ENCODE measurements around the gene CFAP100.
A peak's percentile ranks its signal among the peaks of the same experiment; 100 is the strongest.

Gene CFAP100

DNA sequence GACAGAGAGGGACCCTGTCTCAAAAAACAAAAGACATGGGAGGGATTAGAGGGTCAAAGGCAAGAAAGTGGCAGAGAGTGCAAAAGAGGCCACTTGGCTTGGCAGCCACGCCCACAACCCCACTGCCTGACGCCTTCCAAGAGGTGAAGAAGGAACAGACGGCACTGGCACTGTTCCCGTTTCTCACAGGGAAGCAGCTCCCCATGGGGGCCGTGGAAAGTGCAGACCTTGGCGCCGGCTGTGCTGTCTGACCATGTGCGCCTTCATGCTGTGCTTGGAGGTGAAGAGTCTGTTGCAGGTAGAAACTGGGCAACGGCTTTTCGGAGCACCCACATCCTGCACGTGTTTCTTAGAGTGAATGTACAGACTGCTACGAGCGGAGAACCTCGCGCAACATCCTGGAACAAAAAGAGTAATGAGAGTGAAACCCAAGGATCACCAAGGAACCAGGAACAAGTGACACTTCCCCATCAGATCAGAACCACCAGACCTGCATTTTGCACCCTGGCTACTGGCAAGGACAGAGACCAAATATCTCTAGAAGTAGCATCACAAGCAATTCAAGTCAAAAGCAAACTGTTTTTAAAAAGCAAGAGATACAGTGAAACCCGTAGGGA is 71.3 kb downstream of the CFAP100 start:
- no peak for DNase-seq

GRCh38 chr3:126466886-126467610 is 72.3 kb downstream of the CFAP100 start:
- DNase-seq, result no peak

- DNase-seq, result no peak
Measured at GRCh38 chr3:126467611-126467955, 72.9 kb downstream of the CFAP100 start.

DNA sequence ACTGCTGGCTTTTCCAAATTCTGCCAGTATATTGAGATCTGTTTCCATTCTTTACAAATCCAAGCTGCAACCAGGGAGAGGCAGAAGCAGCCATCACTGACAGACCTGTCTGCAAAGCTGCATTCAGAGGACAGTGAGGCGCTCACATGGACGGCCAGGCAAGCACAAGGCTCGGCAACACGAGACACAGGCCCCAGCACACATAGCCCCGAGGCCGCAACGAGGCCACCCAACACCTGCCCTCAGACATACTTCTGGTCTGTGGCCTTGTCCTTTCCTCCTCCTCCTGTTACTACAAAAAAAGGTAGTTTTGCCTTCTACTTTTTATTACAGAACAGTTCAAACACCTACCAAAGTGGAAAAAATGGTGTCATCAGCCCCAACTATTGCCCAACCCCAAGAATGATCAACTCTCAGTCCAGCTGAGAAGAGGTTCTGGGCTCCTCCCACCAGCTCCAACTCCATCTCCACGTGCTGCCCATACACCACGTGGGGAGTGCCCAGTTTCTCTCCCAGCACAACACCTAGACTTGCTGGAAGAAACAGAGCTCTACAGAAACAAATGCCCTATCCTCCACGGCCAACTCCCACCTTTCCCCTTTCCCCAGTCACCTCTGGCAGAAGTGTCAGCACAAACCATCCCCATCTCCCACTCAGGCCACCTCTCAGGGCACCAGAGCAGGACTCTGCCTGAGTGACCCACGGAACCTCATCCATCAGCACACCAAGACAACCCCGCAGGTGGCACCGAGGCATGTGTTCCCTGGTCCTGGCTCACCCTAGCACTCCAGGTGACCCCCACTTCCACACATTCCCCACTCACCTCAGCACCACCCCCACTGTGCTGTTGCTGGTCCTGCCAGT is 73.6 kb downstream of the CFAP100 start:
- no peak for DNase-seq

GRCh38 chr3:126469479-126469878 is 74.8 kb downstream of the CFAP100 start:
- no peak for DNase-seq

GRCh38 chr3:126472277-126473006 is 77.7 kb downstream of the CFAP100 start:
- peak; percentile 74 for DNase-seq

DNA sequence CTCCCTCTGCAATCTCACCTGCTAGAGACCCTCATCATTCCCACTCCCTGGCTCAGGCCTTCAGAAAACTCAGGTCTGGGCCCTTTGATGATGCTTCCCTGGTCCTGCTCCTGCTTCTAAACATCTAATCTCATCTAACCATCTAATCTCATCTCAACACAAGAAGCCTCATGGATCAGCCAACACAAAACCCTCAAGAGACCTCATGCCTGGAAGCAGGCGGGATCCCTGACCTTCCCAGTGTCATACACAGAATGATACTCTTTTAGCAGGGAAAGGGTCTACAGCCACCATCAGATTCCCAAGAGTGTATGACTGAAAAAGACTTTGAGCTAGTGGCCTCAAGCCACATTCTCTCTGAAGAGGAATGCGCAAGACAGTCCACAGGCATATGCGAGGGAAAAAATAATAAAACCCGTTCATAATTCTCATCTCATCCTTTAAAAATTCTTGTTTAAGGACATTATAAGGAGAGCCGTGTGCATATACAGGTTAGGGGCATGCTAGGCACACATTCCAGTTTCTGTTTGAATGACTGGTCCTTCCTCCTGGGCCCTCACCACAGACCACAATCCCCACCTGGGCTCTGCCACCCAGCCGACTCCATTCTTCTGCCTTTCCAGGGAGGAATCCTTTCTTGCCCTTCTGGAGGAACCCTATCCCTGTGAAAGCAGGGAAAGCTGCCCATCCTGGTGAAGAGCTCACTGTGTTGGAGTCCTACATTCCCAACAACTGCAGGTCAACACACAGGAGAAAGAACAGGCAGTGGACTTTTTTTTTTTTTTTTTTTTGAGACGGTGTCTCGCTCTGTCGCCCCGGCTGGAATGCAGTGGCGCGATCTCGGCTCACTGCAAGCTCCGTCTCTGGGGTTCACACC is 78.8 kb downstream of the CFAP100 start:
- no peak for DNase-seq

DNA sequence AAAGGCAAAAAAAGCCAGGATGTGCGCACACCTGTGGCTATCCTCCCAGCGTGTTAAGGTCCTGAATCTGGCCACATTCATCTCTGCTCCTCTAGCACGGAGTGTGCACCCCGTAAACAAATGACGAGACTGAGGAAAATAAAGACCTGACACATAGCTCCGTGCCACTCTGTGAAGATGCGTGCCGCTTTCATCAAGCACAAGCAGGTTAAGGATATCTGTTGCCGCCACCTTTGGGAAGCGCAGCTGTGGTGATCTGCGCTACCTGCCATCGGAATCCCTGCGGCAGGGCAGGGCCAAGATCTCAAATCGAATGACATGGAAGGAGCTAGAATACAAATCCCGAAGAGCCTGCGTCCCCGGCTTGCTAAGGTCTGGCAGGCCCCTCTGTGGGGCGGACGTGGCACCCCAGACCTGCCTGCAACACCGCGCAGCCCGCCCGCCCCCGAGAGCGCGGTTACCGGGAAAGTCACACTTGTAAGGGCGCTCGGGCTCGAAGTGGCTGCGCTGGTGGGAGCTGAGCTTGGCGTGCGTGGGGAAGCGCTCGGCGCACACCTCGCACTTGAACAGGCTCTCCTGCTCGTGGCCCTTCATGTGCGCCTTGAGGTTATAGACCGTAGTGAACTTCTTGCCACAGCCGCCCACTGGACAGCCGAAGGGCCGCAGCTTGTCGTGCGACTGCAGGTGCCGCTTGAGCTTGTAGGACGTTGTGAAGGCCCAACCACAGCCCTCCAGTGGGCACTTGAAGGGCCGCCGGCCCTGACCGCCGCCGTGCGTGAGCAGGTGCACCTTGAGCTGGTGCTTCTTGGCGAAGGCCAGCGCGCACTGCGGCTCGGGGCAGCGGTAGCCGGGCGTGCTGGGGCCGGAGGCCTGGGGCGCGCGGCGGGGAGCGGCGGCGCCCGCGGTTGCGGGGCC is 80.0 kb downstream of the CFAP100 start:
- peak; percentile 3 for DNase-seq

GRCh38 chr3:126475413-126476114 is 80.9 kb downstream of the CFAP100 start, which contains the start of gene ZXDC:
ZXDC (minus strand) TSS chr3:126475891; CDS start chr3:126475865, 26 bp downstream.
- DNase-seq, result peak; percentile 95

- DNase-seq, result no peak
Measured at GRCh38 chr3:126476166-126477060, 81.7 kb downstream of the CFAP100 start.

- DNase-seq, result no peak
Measured at GRCh38 chr3:126477061-126477380, 82.3 kb downstream of the CFAP100 start.

DNA sequence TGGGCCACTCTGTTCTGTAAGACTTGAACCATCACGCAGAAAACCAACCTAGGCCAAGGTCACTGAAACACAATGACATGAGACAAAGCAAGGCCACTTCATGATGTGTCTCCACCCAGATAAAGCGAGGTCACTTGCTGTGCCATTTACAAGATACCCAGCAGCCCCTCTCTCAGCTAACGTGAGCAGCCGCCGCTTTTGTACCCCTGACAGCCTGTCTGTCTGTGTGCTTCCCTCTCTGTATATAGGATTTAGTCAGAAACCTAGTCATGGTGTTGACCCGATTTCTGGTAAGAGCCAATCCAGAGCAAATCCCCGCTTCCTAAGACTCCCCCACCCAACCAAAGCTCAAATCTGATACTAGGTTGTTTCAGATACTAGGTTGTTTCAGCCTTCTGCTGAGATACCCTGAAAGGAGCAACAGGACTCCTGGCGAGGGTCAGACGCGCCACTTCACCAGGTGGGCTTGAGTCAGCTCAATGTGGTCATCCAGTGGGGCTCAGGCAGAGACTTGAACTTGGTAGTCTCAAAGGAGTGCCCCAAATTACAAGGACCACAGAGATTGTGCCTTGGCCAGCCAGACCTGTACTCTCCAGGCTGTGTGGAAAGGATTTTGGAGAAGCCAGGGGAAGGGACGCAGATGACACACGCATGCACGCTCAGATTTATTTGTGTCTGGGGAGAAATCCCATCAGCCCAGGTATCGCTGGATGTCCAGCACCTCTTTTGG is 84.0 kb downstream of the CFAP100 start:
- no peak for DNase-seq

DNA sequence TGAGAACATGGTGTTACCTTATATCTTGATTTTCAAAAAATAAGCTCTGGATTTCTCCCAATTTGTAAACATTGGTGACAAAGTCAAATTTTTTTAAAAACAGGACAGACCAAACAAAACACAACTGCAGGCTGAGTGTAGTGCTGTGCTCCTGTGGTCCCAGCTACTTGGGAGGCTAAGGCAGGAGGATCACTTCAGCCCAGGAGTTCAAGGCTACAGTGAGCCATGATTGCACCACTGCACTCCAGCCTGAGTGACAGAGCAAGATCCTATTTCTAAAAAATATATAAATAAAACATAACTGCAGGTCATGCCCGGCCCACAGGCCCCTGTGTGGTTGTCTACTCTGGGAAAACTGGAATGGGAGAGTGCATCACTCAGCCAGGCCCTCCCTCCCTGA is 84.9 kb downstream of the CFAP100 start:
- DNase-seq, result no peak

- no peak for DNase-seq
Measured at GRCh38 chr3:126480206-126480605, 85.5 kb downstream of the CFAP100 start.

GRCh38 chr3:126480861-126481260 is 86.2 kb downstream of the CFAP100 start:
- no peak for DNase-seq

DNA sequence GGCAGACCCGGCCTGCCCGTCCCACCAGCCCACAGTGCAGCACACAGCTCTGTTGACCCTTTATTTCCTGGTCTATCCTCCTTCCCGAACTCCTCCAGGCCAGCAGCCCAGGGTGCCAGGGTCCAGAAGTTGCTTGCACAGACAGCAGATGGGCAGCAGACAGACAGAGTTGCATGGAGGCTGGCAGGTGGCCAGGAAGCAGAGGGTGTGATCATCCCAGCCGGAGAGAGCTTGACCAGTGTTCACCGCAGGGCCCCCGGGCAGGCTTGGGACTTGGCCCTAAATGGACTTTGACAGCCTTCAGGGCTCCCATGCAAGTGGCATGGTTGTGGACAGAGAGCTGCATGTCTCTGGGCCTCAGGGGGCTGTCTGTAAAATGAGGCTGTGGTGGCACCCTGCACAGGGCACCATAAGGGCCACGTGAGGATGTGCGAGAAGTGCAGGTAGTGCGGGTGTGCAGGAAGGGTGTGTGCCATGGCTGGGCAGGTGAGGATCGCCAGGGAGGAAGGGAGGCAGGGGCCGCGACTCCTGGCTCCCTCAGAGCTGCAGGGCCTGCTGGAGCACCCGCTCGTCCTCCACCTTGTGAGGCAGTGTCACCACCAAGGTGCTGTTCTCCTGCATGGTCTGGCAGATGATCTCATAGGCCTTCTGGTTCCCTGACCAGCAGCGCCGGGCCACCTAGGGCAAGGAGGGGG is 87.2 kb downstream of the CFAP100 start:
- DNase-seq, result peak; percentile 12

DNA sequence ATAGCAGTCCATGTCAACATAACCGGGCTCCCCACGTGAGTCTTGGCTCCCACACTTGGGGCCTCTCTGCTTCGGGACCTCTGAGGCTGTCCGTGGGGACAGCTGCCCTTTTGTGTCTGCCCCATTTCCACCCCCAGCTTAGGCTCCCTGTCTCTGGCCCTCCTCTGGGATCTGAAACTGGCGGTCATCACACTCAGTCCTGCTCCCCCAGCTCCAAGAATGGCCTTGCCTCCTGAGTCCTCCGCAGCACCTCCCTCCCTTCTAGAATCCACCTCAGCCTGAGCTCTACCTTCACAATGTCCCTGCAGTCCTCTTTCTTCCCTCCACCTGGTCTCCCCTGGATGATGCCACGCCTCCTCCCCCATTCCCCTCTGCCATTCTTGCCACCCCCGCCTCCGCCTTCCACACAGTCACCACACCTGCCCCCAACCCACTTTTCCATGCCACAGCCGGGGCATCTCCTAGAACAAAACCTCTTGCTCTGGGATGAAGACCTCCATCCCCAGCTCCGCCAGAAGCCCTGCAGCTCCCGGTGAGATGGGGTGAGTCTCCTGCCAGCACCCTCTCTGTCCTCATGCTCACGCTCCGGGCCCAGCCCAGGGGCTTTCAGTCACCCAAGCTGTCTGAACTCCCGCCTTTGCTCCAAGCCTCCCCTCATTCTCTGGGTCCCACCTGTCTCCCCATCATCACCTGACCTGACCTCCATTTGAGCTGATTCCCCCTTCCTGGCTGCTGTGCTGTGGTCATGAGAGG is 88.0 kb downstream of the CFAP100 start:
- DNase-seq, result no peak

Data from fibroblast of skin of abdomen (primary cell).